ENCODE data around the gene BTF3.

DNA sequence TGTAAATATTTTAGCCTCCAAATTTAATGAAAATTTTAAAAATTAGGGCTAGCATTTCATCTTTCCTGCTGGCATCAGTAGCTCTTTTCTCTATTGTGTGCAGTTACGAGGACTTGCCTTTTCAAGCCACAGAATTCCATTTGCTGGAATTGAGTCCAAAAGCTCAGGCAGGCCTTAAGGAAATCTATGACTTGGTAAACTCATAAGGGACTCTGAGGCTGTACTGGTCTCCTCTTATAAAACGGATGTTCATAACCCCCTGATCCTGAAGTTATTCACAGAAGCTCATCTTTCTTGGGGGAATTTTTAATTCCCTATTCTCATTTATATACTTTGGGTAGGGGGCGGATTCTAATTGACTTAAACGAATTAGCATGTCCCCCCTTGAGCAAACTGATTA lies 43.8 kb downstream of the BTF3 start:
- TF ChIP-seq, protein P1, sequence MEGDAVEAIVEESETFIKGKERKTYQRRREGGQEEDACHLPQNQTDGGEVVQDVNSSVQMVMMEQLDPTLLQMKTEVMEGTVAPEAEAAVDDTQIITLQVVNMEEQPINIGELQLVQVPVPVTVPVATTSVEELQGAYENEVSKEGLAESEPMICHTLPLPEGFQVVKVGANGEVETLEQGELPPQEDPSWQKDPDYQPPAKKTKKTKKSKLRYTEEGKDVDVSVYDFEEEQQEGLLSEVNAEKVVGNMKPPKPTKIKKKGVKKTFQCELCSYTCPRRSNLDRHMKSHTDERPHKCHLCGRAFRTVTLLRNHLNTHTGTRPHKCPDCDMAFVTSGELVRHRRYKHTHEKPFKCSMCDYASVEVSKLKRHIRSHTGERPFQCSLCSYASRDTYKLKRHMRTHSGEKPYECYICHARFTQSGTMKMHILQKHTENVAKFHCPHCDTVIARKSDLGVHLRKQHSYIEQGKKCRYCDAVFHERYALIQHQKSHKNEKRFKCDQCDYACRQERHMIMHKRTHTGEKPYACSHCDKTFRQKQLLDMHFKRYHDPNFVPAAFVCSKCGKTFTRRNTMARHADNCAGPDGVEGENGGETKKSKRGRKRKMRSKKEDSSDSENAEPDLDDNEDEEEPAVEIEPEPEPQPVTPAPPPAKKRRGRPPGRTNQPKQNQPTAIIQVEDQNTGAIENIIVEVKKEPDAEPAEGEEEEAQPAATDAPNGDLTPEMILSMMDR (IDR thresholded peaks at IDR 0.05) = no peak
- no peak for TF ChIP-seq POLR2A (IDR thresholded peaks at IDR 0.05)
